ENCODE data around the gene FBXL16. TPM values are rescaled to one million over a fixed set of nuclear protein-coding genes. Genes with fewer than 3 reads are reported as not detected.

Gene FBXL16
- total and polyA plus RNA-seq, 9 of the 15 experiments (the other 6 are each of a cell fraction or from before 2014, with no cell fraction given): 0.21 to 8.2 (median 1.7) TPM

GRCh38 chr16:672371-672770 is 33.2 kb downstream of the FBXL16 start:
- in situ Hi-C loops (cut with MboI) (loop anchor here (10.0 kb wide), 1 partner anchor 278 kb away; the partner anchor contains the start of gene NME4), intact Hi-C loops (cut with micrococcal nuclease) (no loop called here)
- WGBS (ENCODE audit: insufficient coverage, low coverage, missing lambda C conversion rate): 98% methylated on average over 7 of the region's 19 CpGs
- Histone ChIP-seq H3K9me3 (replicated peaks; ENCODE audit: control insufficient read depth, insufficient read depth, low read depth, low read length) (no peaks in the 10 kb centered on the region), H3K4me2 (ENCODE audit: insufficient read depth, low read length) (no peak overlapping the region), H3K9me1 (ENCODE audit: control insufficient read depth, insufficient read depth, low read length) (no peaks in the 10 kb centered on the region), H3K27ac (ENCODE audit: extremely low read depth, low read depth, low read length) (no peak overlapping the region), H3K36me3 (ENCODE audit: control insufficient read depth, insufficient read depth, low read length) (peaks cover 62% of the 10 kb centered on the region), H3K4me1 (replicated peaks in 1 of 2; ENCODE audit: control insufficient read depth in 2 of 2, insufficient read depth in 2 of 2, low read length in 2 of 2) (peaks cover 23 to 98% of the 10 kb centered on the region in 2 experiments), H2AFZ (ENCODE audit: low read depth, low read length) (no peak overlapping the region), H3K79me2 (ENCODE audit: control insufficient read depth, insufficient read depth, low read length) (peaks cover 28% of the 10 kb centered on the region), H4K20me1 (replicated peaks; ENCODE audit: control insufficient read depth, insufficient read depth, low read length) (0 out of 2 replicates have a peak, but pooled peaks cover 4% of the 10 kb centered on the region), H3K27me3 (ENCODE audit: control insufficient read depth in 2 of 2, insufficient read depth in 2 of 2, low read length in 2 of 2) (no peaks in the 10 kb centered on the region), H3K9ac (ENCODE audit: insufficient read depth in 1 of 2, low read depth in 2 of 2, low read length in 2 of 2) (no peak overlapping the region; a peak in 1 of 4 replicates), H3K4me3 (no peak overlapping the region)
- no TSS peak for BruUV-seq (replicated peaks)
- DNase-seq (ENCODE audit: extremely low read depth in 1 of 4, low spot score in 3 of 4) (no peak), ATAC-seq (no peak), FAIRE-seq (no peak)
- CTCF ChIA-PET (ENCODE audit: low intra/inter-chr PET ratio): interaction anchor here (0.6 kb wide), 1 partner anchor 93 kb away, joined by 3 read pairs; no protein-coding TSS in a partner anchor
- POLR2A ChIA-PET: interaction anchor here (0.7 to 1.6 kb wide), 3 partner anchors 10 to 84 kb away, joined by 3 to 5 read pairs (median 4); no protein-coding TSS in a partner anchor
- no peak for TF ChIP-seq FOXO4 (CRISPR knock-in tag; IDR thresholded peaks at IDR 0.05)
- no peak for TF ChIP-seq PHF8 (IDR thresholded peaks at IDR 0.05; ENCODE audit: borderline replicate concordance, low read length)
- no peak for TF ChIP-seq RNF219 (CRISPR knock-in tag; IDR thresholded peaks at IDR 0.05)
- no peak for TF ChIP-seq RBBP5 (IDR thresholded peaks at IDR 0.05; ENCODE audit: borderline replicate concordance, insufficient read depth, low read length, poor library complexity, severe bottlenecking)
- no peak for TF ChIP-seq ELF2 (CRISPR knock-in tag; IDR thresholded peaks at IDR 0.05)
- TF ChIP-seq HMGN3 (IDR thresholded peaks at IDR 0.05; ENCODE audit: borderline replicate concordance, extremely low read depth, insufficient read length, low read depth, low read length): no peak
- TF ChIP-seq FIP1L1 (IDR thresholded peaks at IDR 0.05; ENCODE audit: low read depth, low read length, poor library complexity, severe bottlenecking): no peak
- TF ChIP-seq PHF21A (IDR thresholded peaks at IDR 0.05; ENCODE audit: borderline replicate concordance, low read depth): no peak
- no peak for TF ChIP-seq DIDO1 (tag; IDR thresholded peaks at IDR 0.05; ENCODE audit: low read depth)
- no peak for TF ChIP-seq GTF3C2 (IDR thresholded peaks at IDR 0.05; ENCODE audit: borderline replicate concordance, extremely low read depth, insufficient read length)
- no peak for TF ChIP-seq IRF1 (CRISPR knock-in tag; IDR thresholded peaks at IDR 0.05; ENCODE audit: borderline replicate concordance)
- TF ChIP-seq ZNF311 (CRISPR knock-in tag; IDR thresholded peaks at IDR 0.05): no peak
- no peak for TF ChIP-seq ZZZ3 (IDR thresholded peaks at IDR 0.05)

Measured in K562 (cell line).